Measurements from ENCODE around the gene PEDS1.
"Not testable (repeated sequence)": the region's sequence is repeated elsewhere in the genome, so short reads cannot be mapped to it uniquely, and the experiment has no call there.

Gene PEDS1

GRCh38 chr20:50152394-50153152 lies 950 bp downstream of the PEDS1 start:
- DNase-seq, result no peak

- no peak for DNase-seq
Measured at GRCh38 chr20:50151034-50151743, 2.3 kb downstream of the PEDS1 start.

- no peak for DNase-seq
Measured at GRCh38 chr20:50149481-50150254, 3.9 kb downstream of the PEDS1 start.

- DNase-seq, result no peak
Measured at GRCh38 chr20:50146732-50147662, 6.5 kb downstream of the PEDS1 start.

- no peak for DNase-seq
Measured at GRCh38 chr20:50146214-50146613, 7.3 kb downstream of the PEDS1 start.

- no peak for DNase-seq
Measured at GRCh38 chr20:50145566-50145965, 8.0 kb downstream of the PEDS1 start.

GRCh38 chr20:50144362-50144761 lies 9.2 kb downstream of the PEDS1 start:
- no peak for DNase-seq

GRCh38 chr20:50142812-50143211 lies 10.7 kb downstream of the PEDS1 start:
- no peak for DNase-seq

- no peak for DNase-seq
Measured at GRCh38 chr20:50141811-50142561, 11.5 kb downstream of the PEDS1 start.

GRCh38 chr20:50141018-50141675 lies 12.4 kb downstream of the PEDS1 start:
- no peak for DNase-seq

- no peak for DNase-seq
Measured at GRCh38 chr20:50140339-50140859, 13.1 kb downstream of the PEDS1 start.

- DNase-seq, result no peak
Measured at GRCh38 chr20:50138479-50139393, 14.8 kb downstream of the PEDS1 start.

GRCh38 chr20:50138120-50138478 lies 15.4 kb downstream of the PEDS1 start:
- DNase-seq, result no peak

GRCh38 chr20:50137702-50138101 lies 15.8 kb downstream of the PEDS1 start:
- DNase-seq, result not testable (repeated sequence)

GRCh38 chr20:50136822-50137599 lies 16.5 kb downstream of the PEDS1 start:
- no peak for DNase-seq

GRCh38 chr20:50135157-50135556 lies 18.4 kb downstream of the PEDS1 start:
- DNase-seq, result not testable (repeated sequence)

GRCh38 chr20:50133474-50134217 lies 19.9 kb downstream of the PEDS1 start:
- DNase-seq, result no peak

GRCh38 chr20:50133041-50133440 lies 20.5 kb downstream of the PEDS1 start:
- DNase-seq, result no peak
